Bronchial epithelial cell (primary cell): ENCODE results near the gene DGKB. TPM values are rescaled to one million over a fixed set of nuclear protein-coding genes. Genes with fewer than 3 reads are reported as not detected.

Source experiments
- DNase-seq: peaks from one replicate; pipeline ENCODE4 v3.0.0-alpha.2; 2010; ENCODE audit warnings: low read depth
- FAIRE-seq: peaks from 2 replicates; lab custom pipeline; 2011; peaks lifted over from hg19 to GRCh38; lab: Jason Lieb, UNC
- H3K27me3 ChIP-seq: 2 replicates; pipeline ENCODE4 v1.5.1; 2011; ENCODE audit warnings: low read length; ENCODE audit not compliant: control insufficient read depth, insufficient read depth
- H3K36me3 ChIP-seq: 2 replicates; pipeline ENCODE4 v1.5.1; 2011; ENCODE audit warnings: low read length; ENCODE audit not compliant: control insufficient read depth, insufficient read depth
- H3K4me3 ChIP-seq: 2 replicates; pipeline ENCODE4 v1.5.1; 2011; ENCODE audit warnings: mild to moderate bottlenecking, low read depth, low read length, control low read depth
- CTCF ChIP-seq: IDR thresholded peaks from 2 replicates; pipeline ENCODE4 v1.5.1; 2011; ENCODE audit warnings: mild to moderate bottlenecking, moderate library complexity, low read length, control low read depth, inconsistent platforms; ENCODE audit not compliant: insufficient read depth, severe bottlenecking
- total RNA-seq: library from RNA; depleted of rRNA; stranded (reverse); fragments of >200 nt; gene quantifications from 2 replicates; pipeline ENCODE4 v1.2.1, GENCODE V29; 2014

The DGKB gene
- total RNA-seq, 1 donor from 2014 or later, result not detected

- no peak for DNase-seq
- FAIRE-seq, result no peak
- Histone ChIP-seq H3K27me3 (no peaks in the 10 kb centered on the region), H3K36me3 (no peaks in the 10 kb centered on the region), H3K4me3 (no peak overlapping the region)
- TF ChIP-seq CTCF, result no peak
These were observed 777.8 kb downstream of the DGKB start for GRCh38 chr7:14124716-14125115.

- Histone ChIP-seq H3K36me3 (no peaks in the 10 kb centered on the region), H3K4me3 (no peak overlapping the region), H3K27me3 (no peaks in the 10 kb centered on the region)
- DNase-seq, result no peak
- no peak for TF ChIP-seq CTCF
- FAIRE-seq, result no peak
These were observed 778.6 kb downstream of the DGKB start for GRCh38 chr7:14123923-14124322.

- Histone ChIP-seq H3K4me3 (no peak overlapping the region), H3K36me3 (no peaks in the 10 kb centered on the region), H3K27me3 (no peaks in the 10 kb centered on the region)
- DNase-seq (peak; percentile 16), FAIRE-seq (no peak)
- no peak for TF ChIP-seq CTCF
These were observed 786.9 kb downstream of the DGKB start for GRCh38 chr7:14115701-14116100.

- Histone ChIP-seq H3K27me3 (no peaks in the 10 kb centered on the region), H3K4me3 (no peak overlapping the region), H3K36me3 (no peaks in the 10 kb centered on the region)
- FAIRE-seq, result no peak
- TF ChIP-seq CTCF, result no peak
- no peak for DNase-seq
These were observed 797.7 kb downstream of the DGKB start for GRCh38 chr7:14104861-14105260.

GRCh38 chr7:14096159-14096558, 806.4 kb downstream of the DGKB start:
- H3K4me3 ChIP-seq, result no peak overlapping the region
- TF ChIP-seq CTCF, result no peak
- H3K27me3 ChIP-seq, result no peaks in the 10 kb centered on the region
- FAIRE-seq, result no peak
- no peak for DNase-seq
- H3K36me3 ChIP-seq, result no peaks in the 10 kb centered on the region

GRCh38 chr7:14095233-14095950, 807.2 kb downstream of the DGKB start:
- FAIRE-seq (no peak), DNase-seq (peak; percentile 84)
- TF ChIP-seq CTCF, result no peak
- H3K27me3 ChIP-seq, result no peaks in the 10 kb centered on the region
- H3K4me3 ChIP-seq, result no peak overlapping the region
- H3K36me3 ChIP-seq, result no peaks in the 10 kb centered on the region
